Psoas muscle (tissue), 8 donors: ENCODE data around the gene CACNA2D4. TPM values are rescaled to one million over a fixed set of nuclear protein-coding genes. Genes with fewer than 3 reads are reported as not detected.
A peak's percentile ranks its signal among the peaks of the same experiment; 100 is the strongest.

Experiments used
- ATAC-seq, 4 donors: fragments of 200-7000 bp; cut with Tn5 transposase; one replicate each; pipeline ENCODE4 v1.9.1; 2020; ENCODE audit warnings: moderate library complexity in 3 of 4, mild to moderate bottlenecking in 2 of 4
- DNase-seq, 2 donors: peaks; one replicate each; pipeline ENCODE4 v3.0.0-alpha.2; 2020
- H3K27ac ChIP-seq: fragments of 200-600 bp; one replicate; pipeline ENCODE4 v1.8.0; 2022
- H3K27me3 ChIP-seq, 3 donors: fragments of 200-600 bp in 1 of 3; one replicate each; pipeline versions ENCODE4 v1.6.1 to v1.8.0; 2013 to 2022; ENCODE audit warnings: low read length in 2 of 3, mild to moderate bottlenecking in 2 of 3, moderate library complexity in 1 of 3; ENCODE audit not compliant: insufficient read depth in 3 of 3
- H3K36me3 ChIP-seq, 2 donors: fragments of 200-600 bp in 1 of 2; one replicate each; pipeline versions ENCODE4 v1.6.1 to v1.8.0; 2013 to 2022; ENCODE audit warnings: low read depth in 1 of 2, mild to moderate bottlenecking in 1 of 2, moderate library complexity in 1 of 2; ENCODE audit not compliant: insufficient read depth in 1 of 2
- H3K4me1 ChIP-seq: fragments of 200-600 bp; one replicate; pipeline ENCODE4 v1.8.0; 2022
- H3K4me3 ChIP-seq: fragments of 200-600 bp; one replicate; pipeline ENCODE4 v1.8.0; 2022; ENCODE audit warnings: mild to moderate bottlenecking
- H3K9me3 ChIP-seq: fragments of 200-600 bp; one replicate; pipeline ENCODE4 v1.8.0; 2022
- CTCF ChIP-seq: fragments of 200-600 bp; IDR thresholded peaks from one replicate; pipeline ENCODE4 v1.8.0; 2022; ENCODE audit warnings: antibody characterized with exemption
- WGBS, 3 donors: extraction: QIAGEN DNeasy Blood & Tissue Kit; methylation state at CpG; one replicate each; pipeline versions ENCODE4 v1.1.6 to v1.1.7; 2013; 5-methylcytosine and 5-hydroxymethylcytosine counted together
- intact Hi-C, 2 donors: fragments of 100-400 bp; cut with DNase I; formaldehyde crosslinking; loops; one replicate each; pipeline versions ENCODE4 v1.11.0 to v1.14.2; 2022
- polyA plus RNA-seq, 3 donors: library from polyadenylated mRNA; stranded (reverse); fragments of 200-250 nt; gene quantifications; one replicate each; pipeline ENCODE4 v1.2.3, GENCODE V29; 2013
- total RNA-seq, 4 donors: library from RNA; stranded (reverse); fragmentation: NEBNext Ultra II Directional in 2 of 4; extraction: Animal tissue kit (Norgen Biotek cat#: 25700) in 2 of 4; gene quantifications; one replicate each; pipeline versions ENCODE4 v1.2.1 to v1.2.4, GENCODE V29; 2021 to 2023
- donor health status: healthy with polysubstance abuse.
- donor health status: DM: no; HTN: no; CAD: no; lungs with moderate emphysema.
- donor health status: Bipolar disorder and iron deficiency.
- donor health status: healthy.
- donor health status: DM: yes; HTN: yes; CAD: no.
- donor health status: DM: no; HTN: no; CAD: no.
- donor health status: DM: no; HTN: no; CAD: no.
- donor health status: DM: yes; HTN: yes; CAD: no.

CACNA2D4 gene
- total and polyA plus RNA-seq, 7 donors = 0.74 to 1.8 (median 0.93) TPM

- Histone ChIP-seq H3K27me3 (peaks cover 0 to 41% (median 6%) of the 10 kb centered on the region in 3 donors), H3K36me3 (no peaks in the 10 kb centered on the region), H3K9me3 (no peaks in the 10 kb centered on the region), H3K4me3 (no peak overlapping the region), H3K4me1 (no peaks in the 10 kb centered on the region), H3K27ac (no peak overlapping the region)
- 59 to 69% (median 62%) methylated on average over 24 to 25 of the region's 25 CpGs for WGBS, 3 donors
- DNase-seq = peak in 1 of 2 donors; percentile 32
- intact Hi-C loops = no loop called here
- ATAC-seq = no peak
- no peak for TF ChIP-seq CTCF
Observed at GRCh38 chr12:1826867-1827705, 91.4 kb downstream of the CACNA2D4 start.

GRCh38 chr12:1826401-1826800 lies 92.1 kb downstream of the CACNA2D4 start:
- H3K27me3 ChIP-seq = peaks cover 0 to 48% (median 11%) of the 10 kb centered on the region in 3 donors
- intact Hi-C loops = no loop called here
- TF ChIP-seq CTCF = no peak
- no peak overlapping the region for H3K4me3 ChIP-seq
- WGBS, 3 donors = 70 to 75% (median 73%) methylated on average over 14 to 15 of the region's 15 CpGs
- H3K36me3 ChIP-seq = no peaks in the 10 kb centered on the region
- DNase-seq (no peak), ATAC-seq (no peak)
- H3K4me1 ChIP-seq = no peaks in the 10 kb centered on the region
- H3K27ac ChIP-seq = no peak overlapping the region
- H3K9me3 ChIP-seq = no peaks in the 10 kb centered on the region

GRCh38 chr12:1825382-1826102 lies 92.9 kb downstream of the CACNA2D4 start:
- intact Hi-C loops = no loop called here
- WGBS, 3 donors = 73 to 78% (median 74%) methylated on average over 14 of the region's 14 CpGs
- Histone ChIP-seq H3K36me3 (no peaks in the 10 kb centered on the region), H3K27me3 (peaks cover 0 to 56% (median 18%) of the 10 kb centered on the region in 3 donors), H3K27ac (no peak overlapping the region), H3K4me3 (no peak overlapping the region), H3K9me3 (no peaks in the 10 kb centered on the region), H3K4me1 (no peaks in the 10 kb centered on the region)
- DNase-seq = no peak
- TF ChIP-seq CTCF = no peak
- no peak for ATAC-seq

- no peak for ATAC-seq
- intact Hi-C loops = no loop called here
- Histone ChIP-seq H3K4me1 (no peaks in the 10 kb centered on the region), H3K27me3 (peaks cover 0 to 64% (median 24%) of the 10 kb centered on the region in 3 donors), H3K4me3 (no peak overlapping the region), H3K36me3 (no peaks in the 10 kb centered on the region), H3K27ac (no peak overlapping the region), H3K9me3 (no peaks in the 10 kb centered on the region)
- TF ChIP-seq CTCF = no peak
- DNase-seq = no peak
- WGBS, 3 donors = 95 to 97% (median 95%) methylated on average over 9 to 10 of the region's 10 CpGs
Observed at GRCh38 chr12:1823237-1823636, 95.2 kb downstream of the CACNA2D4 start.
